GM21786 (cell line): Measurements from ENCODE around the gene PRDM4.
A peak's percentile ranks its signal among the peaks of the same experiment; 100 is the strongest.

ENCODE experiments used
- ATAC-seq: cut with Tn5 transposase; IDR thresholded peaks from one replicate; pipeline ENCODE4 v1.9.1; 2021; ENCODE audit not compliant: unreplicated experiment

Gene PRDM4, protein sequence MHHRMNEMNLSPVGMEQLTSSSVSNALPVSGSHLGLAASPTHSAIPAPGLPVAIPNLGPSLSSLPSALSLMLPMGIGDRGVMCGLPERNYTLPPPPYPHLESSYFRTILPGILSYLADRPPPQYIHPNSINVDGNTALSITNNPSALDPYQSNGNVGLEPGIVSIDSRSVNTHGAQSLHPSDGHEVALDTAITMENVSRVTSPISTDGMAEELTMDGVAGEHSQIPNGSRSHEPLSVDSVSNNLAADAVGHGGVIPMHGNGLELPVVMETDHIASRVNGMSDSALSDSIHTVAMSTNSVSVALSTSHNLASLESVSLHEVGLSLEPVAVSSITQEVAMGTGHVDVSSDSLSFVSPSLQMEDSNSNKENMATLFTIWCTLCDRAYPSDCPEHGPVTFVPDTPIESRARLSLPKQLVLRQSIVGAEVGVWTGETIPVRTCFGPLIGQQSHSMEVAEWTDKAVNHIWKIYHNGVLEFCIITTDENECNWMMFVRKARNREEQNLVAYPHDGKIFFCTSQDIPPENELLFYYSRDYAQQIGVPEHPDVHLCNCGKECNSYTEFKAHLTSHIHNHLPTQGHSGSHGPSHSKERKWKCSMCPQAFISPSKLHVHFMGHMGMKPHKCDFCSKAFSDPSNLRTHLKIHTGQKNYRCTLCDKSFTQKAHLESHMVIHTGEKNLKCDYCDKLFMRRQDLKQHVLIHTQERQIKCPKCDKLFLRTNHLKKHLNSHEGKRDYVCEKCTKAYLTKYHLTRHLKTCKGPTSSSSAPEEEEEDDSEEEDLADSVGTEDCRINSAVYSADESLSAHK

DNA sequence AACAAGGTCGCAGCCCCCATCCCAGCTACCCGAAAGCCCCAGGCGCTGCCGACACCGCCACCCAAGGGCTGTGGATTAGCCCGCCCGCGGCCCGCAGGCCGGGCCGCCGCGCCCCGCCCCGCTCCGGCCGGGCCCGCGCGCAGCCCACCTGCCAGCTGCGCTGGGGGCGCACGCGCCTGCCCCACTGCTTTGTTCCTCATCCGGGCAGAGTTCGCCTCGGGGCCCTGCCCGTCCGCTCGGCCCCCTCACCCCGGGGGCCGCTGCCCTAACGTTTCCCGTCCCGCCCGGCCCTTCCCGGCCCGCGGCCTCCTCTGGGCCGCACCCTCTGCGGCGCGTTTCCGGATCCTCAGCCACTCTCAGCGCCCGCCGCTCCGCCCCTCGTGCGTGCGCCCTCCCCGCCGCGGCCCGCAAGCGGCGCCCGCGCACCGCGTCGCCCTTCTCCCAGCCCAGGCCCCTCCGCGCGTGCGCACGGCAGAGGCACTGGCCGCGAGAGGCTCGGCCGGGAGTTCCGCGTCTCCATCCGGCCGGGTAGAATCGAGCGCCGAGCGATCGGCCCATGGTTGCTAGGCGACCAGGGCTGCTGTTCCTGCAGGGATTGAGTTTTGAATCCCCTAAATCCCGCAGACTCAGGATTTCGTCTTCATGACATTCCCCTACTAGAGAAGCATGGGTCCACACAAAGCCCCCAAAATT lies at the start of gene PRDM4:
PRDM4 (minus strand) TSS at position 329 of the 693 bp plus-strand sequence. CDS start 622 bp downstream, outside the sequence.
- peak; percentile 95 for ATAC-seq

DNA sequence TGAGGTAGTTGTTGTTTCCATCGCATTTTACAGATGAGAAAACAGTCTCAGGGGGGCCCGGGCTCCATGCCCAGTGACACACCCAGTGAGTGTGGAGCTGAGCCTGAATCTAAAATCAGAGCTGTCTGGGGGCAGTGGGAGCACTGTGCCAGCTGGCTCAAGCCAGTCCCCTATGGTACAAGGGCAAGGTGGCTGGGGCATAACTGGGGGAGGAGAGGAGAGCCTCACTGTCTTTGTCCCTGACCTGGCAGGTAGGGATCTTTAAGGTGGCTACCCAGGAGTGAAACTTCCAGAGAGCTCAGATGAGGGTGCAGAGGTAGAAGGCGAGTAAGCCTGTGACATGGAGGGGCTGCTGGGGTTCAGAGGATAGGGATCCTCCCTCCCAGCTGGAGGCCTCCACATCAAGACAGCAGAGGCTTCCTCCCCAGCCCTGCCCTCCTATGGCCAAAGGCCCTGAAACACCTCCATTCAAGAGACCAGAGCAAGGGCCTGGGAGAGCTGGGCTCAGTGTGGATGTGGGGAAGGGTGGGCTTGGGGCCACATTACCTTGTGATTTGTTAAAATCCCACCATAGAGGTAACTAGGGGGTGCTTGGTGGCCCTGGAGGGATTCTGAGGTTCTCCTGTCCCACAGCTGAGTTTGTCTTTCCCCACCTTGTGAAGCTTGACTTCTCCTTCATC lies 46.7 kb upstream of the PRDM4 start:
- no peak for ATAC-seq

DNA sequence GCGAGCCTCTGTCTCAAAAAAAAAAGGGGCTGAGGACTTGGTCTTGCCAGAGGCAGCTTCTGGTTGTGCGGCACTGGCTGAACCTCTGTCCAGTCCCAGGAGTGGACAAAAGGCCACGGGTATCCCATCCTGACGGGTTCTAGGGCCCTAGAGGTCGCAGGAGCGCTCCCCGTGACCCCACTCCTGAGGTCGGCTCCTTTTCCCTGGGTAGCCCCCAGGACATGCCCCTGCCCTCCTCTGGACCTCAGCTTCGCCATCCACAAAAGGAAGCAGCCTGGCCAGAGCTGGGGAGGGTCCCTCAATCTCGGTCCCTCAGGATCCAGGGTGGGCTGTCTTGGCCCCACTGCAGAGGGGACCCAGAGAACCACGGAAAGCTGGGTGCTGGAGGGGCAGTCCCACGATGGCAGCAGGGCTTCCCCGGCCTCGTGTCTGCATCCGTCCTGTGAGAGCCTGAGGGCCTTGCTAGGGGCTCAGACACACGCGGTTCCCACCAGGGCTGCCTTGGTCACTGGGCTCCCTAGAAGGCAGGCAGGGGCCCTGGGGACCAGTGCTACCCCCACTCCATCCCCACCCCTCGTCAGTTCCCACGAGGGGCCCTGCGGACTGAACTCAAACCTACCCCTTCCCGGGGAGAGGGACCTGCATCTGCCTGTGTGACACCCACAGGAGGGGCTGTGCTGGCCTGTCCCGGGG lies 44.7 kb upstream of the PRDM4 start:
- no peak for ATAC-seq

DNA sequence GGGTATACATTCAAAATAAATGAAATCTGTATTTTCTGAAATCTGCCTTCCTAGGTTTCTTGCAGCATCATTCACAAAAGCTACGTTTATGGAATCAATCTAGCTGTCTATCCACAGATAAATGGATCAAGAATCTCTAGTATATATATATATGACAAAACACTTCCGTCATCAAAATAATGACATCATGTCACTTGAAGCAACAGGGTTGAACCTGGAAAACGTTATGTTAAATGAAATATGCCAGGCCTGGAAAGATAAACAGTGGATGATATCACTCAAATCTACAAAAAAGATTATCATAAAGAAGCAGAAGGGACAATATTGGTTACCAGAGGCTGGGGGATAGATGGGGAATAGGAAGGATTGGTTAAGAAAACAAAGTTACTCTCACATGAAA lies 42.2 kb upstream of the PRDM4 start:
- ATAC-seq: no peak

DNA sequence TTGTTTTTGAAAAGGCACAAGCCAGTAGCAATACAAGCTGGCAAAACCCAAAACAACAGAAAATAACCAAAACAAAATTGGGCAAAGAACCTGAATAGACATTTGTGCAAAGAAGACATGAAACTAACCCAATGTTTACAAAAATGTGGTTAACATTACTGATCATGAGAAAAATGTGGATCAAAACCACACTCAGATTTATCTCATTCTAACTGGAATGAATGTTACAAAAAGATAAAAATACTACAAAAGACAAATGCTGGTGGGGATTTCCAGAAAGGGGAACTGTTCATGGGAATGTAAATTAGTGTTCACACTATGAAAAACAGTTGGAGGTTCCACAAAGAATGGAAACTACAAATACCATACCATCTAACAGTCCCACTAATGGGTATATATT lies 40.2 kb upstream of the PRDM4 start:
- no peak for ATAC-seq

DNA sequence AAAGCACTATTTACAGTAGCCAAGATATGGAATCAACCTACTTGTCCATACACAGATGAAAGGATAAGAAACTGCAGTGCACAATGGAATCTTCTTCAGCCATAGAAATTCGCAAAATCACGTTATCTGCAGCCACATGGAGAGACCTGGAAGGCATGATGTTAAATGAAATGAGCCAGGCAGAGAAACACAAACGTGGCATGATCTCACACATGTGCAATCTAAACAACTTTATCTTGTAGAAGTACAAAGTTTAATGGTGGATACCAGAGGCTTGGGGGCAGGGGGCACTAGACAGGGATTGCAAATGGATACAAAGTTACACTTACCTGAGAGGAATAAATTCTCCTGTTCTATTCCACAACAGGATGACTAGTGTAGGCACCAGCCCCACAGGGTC lies 37.6 kb upstream of the PRDM4 start:
- ATAC-seq: no peak

DNA sequence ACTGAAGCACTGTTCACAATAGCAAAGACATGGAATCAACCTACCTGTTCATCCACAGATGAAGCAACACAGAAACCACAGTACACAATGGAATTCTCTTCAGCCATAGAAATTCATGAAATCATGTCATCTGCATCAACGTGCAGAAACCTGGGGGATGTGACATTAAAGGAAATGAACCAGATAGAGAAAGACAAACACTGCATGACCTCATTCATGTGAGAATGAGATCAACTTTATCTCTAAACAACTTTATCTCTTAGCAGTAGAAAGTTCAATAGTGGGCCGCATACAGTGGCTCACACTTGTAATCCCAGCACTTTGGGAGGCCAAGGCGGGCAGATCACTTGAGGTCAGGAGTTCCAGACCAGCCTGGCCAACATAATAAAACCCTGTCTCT lies 33.5 kb upstream of the PRDM4 start:
- ATAC-seq: no peak

DNA sequence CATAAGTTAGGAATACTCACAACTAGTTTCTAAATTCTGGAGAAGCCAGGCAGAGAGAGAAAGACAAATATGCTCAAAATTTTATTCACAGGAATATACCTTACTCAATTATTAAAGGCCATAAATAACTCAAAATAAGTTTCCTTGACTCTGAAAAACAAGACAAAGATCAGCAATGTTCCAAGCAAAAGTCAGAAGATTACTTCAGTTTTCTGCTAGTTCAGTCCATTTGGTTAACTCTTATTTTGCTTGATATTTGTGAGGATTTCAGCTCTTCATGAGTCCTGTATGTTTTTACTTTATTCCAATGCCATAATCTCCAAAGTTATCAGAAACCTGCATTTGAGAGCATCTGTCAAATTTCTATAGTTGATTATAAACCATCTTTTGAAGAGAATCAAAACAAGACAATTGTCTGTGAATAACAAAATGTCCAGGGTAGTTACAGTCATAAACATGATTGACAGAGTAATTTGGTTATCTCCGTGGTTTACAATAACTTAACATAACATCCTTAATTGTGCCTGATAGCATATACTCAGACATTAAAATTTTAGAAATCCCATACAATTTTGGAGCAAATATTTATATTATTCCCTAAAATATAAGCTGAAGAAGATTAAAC lies 30.6 kb upstream of the PRDM4 start:
- ATAC-seq: no peak

DNA sequence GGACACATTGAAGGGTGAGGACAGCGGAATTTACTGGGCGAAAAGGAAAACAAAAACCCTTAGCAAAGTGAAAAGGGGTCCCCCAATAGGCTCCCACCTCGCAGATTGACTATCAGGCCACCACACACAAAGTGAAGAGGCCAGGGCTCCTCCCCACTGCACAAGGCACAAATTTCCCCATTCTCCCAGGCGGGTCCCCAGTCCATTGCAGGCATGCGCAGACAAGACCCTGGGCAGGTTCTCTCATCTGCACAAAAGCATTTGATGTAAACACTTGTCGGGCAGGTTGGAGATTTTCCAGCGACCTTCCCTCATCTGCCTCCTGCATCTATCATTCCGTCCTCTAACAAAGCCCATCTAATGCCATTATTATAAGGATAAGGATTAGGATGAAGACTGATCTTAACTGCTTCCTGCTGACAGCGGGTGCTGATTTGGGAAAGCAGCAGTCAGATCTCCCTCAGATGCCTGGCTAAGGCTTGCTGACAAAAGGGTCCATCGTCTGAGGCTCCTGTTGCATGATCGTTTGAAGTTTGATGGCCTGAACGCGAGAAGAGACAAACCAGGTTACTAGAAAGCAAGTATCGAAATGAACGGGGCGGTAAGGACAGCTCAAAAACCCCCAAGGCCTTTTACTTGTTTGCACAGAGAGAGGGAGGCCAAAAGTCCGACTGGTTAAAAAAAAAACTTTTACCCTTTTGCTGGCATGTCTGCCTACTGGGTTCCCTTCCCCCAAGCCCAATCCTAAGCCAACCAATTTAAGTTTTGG lies 27.9 kb upstream of the PRDM4 start:
- no peak for ATAC-seq

DNA sequence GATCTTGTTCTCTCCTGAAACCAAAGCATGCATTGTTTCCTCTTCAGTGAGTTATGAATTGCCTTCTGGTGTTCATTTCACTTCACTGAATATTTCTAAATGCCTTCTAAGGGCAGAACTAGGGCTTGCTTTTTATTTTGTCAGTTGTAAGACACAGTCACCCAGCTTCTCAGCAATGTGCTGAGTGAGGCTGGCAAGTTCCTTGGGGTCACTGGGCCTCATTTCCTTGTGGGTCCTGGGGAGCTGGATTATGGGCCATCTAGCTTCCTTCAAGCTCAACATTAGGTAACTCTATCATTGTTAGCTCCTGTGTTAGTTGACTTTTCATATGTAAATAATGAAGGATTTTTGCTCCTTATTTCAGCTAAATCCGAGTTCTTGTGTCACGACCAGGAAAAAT lies 27.3 kb upstream of the PRDM4 start:
- ATAC-seq: no peak

DNA sequence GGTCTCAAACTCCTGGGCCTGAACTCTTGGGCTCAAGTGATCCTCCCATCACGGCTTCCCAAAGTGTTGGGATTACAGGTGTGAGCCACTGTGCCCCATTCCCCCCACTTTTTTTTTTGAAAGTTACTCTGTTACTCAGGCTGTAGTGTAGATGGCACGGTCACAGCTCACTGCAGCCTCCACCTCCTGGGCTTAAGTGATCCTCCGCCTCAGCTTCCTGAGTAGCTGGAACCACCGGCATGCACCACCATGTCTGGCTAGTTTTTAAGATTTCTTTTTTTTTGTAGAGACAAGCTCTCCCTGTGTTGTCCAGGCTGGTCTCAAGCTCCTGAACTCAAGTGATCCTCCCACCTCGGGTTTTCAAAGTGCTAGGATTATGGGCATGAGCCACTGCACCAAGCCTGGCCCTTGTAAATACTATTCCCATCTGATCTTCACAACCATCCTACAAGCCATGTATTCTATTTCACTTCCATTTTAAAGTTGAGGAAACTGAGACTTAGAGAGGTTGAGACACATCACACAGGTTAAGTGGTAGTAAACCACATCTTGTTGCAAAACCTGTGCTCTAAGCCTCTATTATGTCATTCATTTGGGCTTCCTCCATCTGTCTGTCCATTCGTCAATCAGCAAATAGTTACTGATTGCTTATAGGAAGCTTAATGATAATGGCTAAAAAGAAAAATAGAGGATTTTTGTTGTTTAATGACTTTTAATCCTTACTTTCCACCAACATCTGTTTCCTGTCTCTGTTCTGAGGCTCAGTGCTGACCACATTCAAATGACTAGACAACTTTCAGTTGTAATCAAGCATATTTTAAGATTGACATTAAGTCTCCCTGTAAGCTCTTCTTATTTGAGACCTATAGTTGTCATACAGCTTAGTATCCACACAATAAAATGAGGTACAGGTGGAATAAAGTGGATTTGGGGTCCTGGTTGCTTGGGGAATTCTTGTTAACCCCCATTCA lies 22.8 kb upstream of the PRDM4 start:
- peak; percentile 54 for ATAC-seq

DNA sequence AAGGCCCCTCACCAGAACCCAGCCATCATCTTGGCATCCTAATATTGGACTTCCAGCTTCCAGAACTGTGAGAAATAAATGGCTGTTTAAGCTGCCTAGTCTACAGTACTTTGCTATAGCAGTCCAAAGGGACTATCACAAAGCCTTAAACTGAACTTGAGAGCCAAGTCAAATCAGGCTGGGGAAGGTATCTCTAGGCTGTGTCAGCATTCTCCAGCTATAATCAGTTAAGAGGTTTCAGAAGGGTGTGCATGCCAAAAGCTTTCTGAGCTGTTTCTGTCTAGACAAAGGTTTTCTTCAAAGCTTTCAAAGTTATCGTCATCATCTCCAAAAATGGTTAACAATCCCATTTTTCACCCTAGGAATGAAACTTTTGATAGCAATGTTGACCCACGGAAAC lies 21.1 kb upstream of the PRDM4 start:
- ATAC-seq: no peak

DNA sequence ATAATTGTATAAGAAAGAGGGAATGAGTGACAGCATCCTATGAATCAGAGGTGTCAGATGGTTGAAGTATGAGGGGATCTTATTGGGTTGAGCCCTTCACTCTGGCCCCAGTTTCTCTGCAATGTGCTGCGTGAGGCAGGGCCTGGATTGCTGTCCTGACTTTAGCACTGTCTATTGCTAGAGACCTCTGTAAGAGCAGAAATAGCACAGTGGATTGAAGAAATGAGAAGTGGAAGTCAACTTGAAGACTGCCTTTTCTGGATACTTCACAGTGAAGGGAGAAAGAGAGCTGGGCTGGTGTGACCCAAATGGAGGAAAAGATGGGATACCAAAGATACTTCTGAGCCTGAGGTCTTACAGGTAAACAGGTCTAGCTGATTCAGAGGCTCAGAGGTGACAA lies 19.4 kb upstream of the PRDM4 start:
- no peak for ATAC-seq

DNA sequence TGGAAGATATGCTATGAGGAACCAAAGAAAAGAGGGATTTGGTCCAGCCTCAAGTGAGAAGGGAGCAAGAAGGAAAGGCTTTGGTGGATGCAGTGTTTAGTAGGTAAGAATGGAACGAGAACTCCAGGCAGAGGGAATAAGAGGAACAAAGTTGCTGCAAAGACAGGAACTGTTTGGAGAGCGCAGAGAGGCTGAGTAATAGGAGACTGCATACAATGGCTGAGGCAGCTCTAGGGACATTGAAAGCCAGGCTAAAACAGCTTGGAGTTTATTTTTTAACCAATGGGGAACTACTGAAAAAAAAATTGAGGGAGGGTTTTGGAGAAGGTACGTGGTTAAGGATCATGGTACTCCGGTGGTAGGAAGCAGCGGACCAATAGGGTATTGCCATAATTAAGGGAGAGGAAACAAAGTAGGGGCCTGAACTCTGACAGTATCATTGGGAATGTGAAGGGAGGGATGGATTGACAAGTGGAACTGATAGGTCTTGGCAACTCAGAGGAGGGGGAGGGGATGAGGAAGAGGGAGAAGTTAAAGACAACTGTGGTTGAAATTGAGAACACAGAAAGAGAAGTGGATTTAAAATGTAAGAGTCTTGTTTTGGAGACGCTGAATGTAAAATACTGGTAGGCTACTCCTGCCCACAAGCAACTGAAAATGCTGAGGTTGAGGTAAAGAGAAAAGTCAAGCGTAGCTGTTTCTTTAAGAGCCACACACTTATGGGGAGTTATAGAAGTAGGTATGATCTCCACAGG lies 18.3 kb upstream of the PRDM4 start:
- ATAC-seq: peak; percentile 71

DNA sequence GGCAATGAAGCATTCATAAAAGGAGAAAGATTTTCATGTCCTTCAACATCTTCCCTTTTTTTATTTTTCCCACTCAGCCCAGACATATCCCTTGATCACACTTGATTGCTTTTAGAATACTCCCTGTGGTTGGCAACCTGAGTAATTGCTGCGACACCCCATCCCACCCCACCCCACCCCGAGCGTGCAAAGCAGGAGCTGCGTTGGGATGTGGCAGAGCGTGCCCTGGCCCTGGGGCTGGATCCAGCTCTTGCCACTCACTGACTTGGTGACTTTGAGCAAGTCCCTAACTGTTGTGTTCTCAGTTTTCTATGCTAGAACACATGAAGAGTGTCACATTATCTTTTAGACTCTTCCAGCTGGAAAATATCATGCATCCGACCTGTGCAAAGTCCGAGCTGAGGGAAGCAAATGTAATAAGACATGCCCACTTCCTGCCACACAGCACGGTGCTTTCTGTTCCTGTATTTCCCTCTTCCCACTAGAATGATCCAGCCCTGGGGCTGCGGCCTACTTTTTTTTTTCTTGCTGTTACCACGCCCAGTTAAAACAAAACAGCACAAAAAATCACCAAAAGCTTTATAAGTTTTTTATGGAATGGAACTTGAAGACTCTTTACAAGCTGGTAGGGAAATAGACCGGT lies 17.6 kb upstream of the PRDM4 start:
- ATAC-seq: no peak

DNA sequence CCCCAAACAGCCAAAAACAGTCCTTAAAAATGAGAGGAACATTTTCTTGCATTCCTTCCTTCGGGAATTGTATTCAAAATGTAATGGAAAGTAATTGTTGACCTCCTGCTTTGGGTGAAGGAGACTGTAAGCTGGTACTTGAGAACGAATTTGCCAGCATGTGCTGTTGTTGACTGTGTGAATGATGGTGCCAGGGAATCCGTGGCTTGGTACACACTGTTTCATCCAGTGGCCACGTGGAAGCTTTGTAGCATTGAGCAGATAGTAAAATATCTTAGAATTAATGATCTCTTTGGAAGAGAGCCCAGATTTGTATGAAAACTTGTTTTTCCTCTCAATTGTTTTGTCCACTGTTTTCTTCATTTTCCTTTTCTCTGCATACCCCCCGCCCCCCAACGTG lies 15.2 kb upstream of the PRDM4 start:
- no peak for ATAC-seq
